Astrocyte (in vitro differentiated cells and primary cell): ENCODE data around the gene PPM1H.

Experiments used
- CTCF ChIP-seq: IDR thresholded peaks from 2 replicates; pipeline ENCODE4 v1.5.1; 2011; ENCODE audit warnings: low read depth, mild to moderate bottlenecking, inconsistent platforms, low read length, moderate library complexity; ENCODE audit not compliant: insufficient read depth
- EZH2 ChIP-seq: IDR thresholded peaks from 2 replicates; pipeline ENCODE4 v1.6.1; 2012; ENCODE audit warnings: mild to moderate bottlenecking, low read length, inconsistent platforms; ENCODE audit not compliant: insufficient read depth

- TF ChIP-seq CTCF (no peak), EZH2 (no peak)
Measured at GRCh38 chr12:62772416-62772955, 162.5 kb downstream of the PPM1H start.
